ENCODE measurements around the gene HOMER3.

The HOMER3 gene

DNA sequence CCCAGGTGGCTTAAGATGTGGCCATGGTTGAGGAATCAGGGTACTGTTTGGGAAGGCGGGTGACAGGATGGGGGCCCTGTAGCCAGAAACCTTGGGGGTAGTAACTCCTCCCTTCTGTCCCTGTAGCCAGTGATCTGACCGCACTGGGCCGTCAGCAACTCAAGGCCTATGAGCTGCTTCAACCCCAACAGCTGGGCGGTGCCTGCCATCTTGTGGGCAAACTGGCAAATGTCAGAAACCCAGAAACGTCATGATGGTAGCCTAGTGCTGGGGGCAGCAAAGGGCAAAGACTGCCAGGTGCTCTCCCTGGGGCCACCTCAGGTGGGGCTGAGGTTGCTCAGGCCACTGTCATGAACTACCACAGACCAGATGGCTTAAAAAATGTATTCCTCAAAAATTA lies 25.4 kb downstream of the HOMER3 start:
- ChIA-PET CTCF (interaction anchor here (0.7 to 1.9 kb wide), 3 partner anchors 69 to 79 kb away, joined by 3 to 6 read pairs (median 3); no protein-coding TSS in a partner anchor), POLR2A (no interaction called here)
- TF ChIP-seq KLF9 (tag by site-specific recombination; IDR thresholded peaks at IDR 0.05; ENCODE audit: low read depth): no peak
- no peak for TF ChIP-seq ZNF768 (tag by site-specific recombination; IDR thresholded peaks at IDR 0.05)
- TF ChIP-seq, protein P1, sequence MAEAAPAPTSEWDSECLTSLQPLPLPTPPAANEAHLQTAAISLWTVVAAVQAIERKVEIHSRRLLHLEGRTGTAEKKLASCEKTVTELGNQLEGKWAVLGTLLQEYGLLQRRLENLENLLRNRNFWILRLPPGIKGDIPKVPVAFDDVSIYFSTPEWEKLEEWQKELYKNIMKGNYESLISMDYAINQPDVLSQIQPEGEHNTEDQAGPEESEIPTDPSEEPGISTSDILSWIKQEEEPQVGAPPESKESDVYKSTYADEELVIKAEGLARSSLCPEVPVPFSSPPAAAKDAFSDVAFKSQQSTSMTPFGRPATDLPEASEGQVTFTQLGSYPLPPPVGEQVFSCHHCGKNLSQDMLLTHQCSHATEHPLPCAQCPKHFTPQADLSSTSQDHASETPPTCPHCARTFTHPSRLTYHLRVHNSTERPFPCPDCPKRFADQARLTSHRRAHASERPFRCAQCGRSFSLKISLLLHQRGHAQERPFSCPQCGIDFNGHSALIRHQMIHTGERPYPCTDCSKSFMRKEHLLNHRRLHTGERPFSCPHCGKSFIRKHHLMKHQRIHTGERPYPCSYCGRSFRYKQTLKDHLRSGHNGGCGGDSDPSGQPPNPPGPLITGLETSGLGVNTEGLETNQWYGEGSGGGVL (tag by site-specific recombination; IDR thresholded peaks at IDR 0.05): no peak
- TF ChIP-seq ZNF433 (tag by site-specific recombination; IDR thresholded peaks at IDR 0.05; ENCODE audit: low read depth): no peak
- no peak for TF ChIP-seq ZNF548 (tag by site-specific recombination; IDR thresholded peaks at IDR 0.05)
- no peak for TF ChIP-seq ZBTB48 (tag by site-specific recombination; IDR thresholded peaks at IDR 0.05)
- no peak for TF ChIP-seq ZNF707 (tag by site-specific recombination; IDR thresholded peaks at IDR 0.05)
- no peak for TF ChIP-seq ZNF174 (tag by site-specific recombination; IDR thresholded peaks at IDR 0.05)
- no peak for TF ChIP-seq EGR2 (tag by site-specific recombination; IDR thresholded peaks at IDR 0.05; ENCODE audit: low read depth)
- peak; percentile 43 for TF ChIP-seq CTCF (tag by site-specific recombination; IDR thresholded peaks at IDR 0.05)
- TF ChIP-seq ZNF654 (tag by site-specific recombination; IDR thresholded peaks at IDR 0.05; ENCODE audit: low read depth): peak; percentile 29; the same call in 1 of the 2 replicates
- no peak for TF ChIP-seq ZBTB11 (tag by site-specific recombination; conservative IDR thresholded peaks at IDR 0.05; ENCODE audit: low read depth)
- TF ChIP-seq ZNF670 (tag by site-specific recombination; IDR thresholded peaks at IDR 0.05; ENCODE audit: low read depth): no peak
- no peak for TF ChIP-seq ZNF274 (IDR thresholded peaks at IDR 0.05; ENCODE audit: low read length)
- TF ChIP-seq ZNF274 (tag by site-specific recombination; IDR thresholded peaks at IDR 0.05; ENCODE audit: borderline replicate concordance): no peak
- no peak for TF ChIP-seq BCL11B (tag by site-specific recombination; IDR thresholded peaks at IDR 0.05; ENCODE audit: low read depth)
- TF ChIP-seq SCRT2 (tag by site-specific recombination; IDR thresholded peaks at IDR 0.05): no peak
- no peak for TF ChIP-seq ZNF202 (tag by site-specific recombination; IDR thresholded peaks at IDR 0.05; ENCODE audit: borderline replicate concordance)
- H3K4me1 ChIP-seq (ENCODE audit: control insufficient read depth, insufficient read depth, low read length): no peaks in the 10 kb centered on the region
- no peak overlapping the region for H3K27ac ChIP-seq (ENCODE audit: extremely low read depth, low read depth, low read length)
- no peaks in the 10 kb centered on the region for H3K9me3 ChIP-seq (ENCODE audit: control insufficient read depth, insufficient read depth, low read depth, low read length)
- H3K36me3 ChIP-seq (ENCODE audit: control insufficient read depth in 2 of 2, insufficient read depth in 1 of 2, low read length in 2 of 2): peaks cover 10 to 37% of the 10 kb centered on the region in 2 experiments; a peak in 2 of 3 replicates
- no peak overlapping the region for H3K4me3 ChIP-seq (ENCODE audit: low read depth, low read length)

DNA sequence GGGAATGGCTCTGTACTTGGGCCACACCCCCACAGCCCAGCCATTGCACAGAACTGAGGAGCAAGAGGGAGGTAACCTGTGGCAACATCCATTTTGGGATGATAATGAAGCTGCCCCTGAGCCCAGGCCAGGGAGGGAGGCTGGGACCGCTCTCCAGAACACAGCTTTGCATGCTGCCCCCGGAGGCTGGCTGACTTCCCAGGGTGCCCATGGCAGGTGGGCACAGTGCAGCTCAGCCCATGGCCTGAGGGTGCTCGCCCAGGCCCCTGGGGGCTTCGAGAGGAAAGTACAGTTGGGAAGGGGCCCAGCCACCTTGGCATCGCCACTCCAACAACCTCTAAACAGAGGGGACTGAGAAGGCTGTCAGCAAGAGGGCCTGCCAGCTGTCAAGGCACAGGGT lies 27.6 kb downstream of the HOMER3 start:
- ChIA-PET CTCF (interaction anchor here (0.5 to 0.9 kb wide), 2 partner anchors 63 to 73 kb away, joined by 3 to 9 read pairs; no protein-coding TSS in a partner anchor), POLR2A (no interaction called here)
- no peak overlapping the region for H3K4me3 ChIP-seq (ENCODE audit: low read depth, low read length)
- no peaks in the 10 kb centered on the region for H3K9me3 ChIP-seq (ENCODE audit: control insufficient read depth, insufficient read depth, low read depth, low read length)
- no peak overlapping the region for H3K27ac ChIP-seq (ENCODE audit: extremely low read depth, low read depth, low read length)
- H3K36me3 ChIP-seq (ENCODE audit: control insufficient read depth in 2 of 2, insufficient read depth in 1 of 2, low read length in 2 of 2): peaks cover 10 to 53% of the 10 kb centered on the region in 2 experiments; a peak in 2 of 3 replicates
- no peaks in the 10 kb centered on the region for H3K4me1 ChIP-seq (ENCODE audit: control insufficient read depth, insufficient read depth, low read length)
- TF ChIP-seq HOXC10 (CRISPR knock-in tag; IDR thresholded peaks at IDR 0.05) (no peak), ZBTB1 (tag by site-specific recombination; IDR thresholded peaks at IDR 0.05) (no peak), SALL2 (tag by site-specific recombination; IDR thresholded peaks at IDR 0.05; ENCODE audit: borderline replicate concordance) (no peak), ZNF211 (tag by site-specific recombination; IDR thresholded peaks at IDR 0.05; ENCODE audit: low read depth) (no peak), ZNF121 (tag by site-specific recombination; IDR thresholded peaks at IDR 0.05) (no peak), ZNF280C (tag by site-specific recombination; IDR thresholded peaks at IDR 0.05) (no peak), ZNF114 (tag by site-specific recombination; IDR thresholded peaks at IDR 0.05) (no peak), SCRT2 (tag by site-specific recombination; IDR thresholded peaks at IDR 0.05) (no peak), ZNF623 (tag by site-specific recombination; IDR thresholded peaks at IDR 0.05) (no peak)
- TF ChIP-seq, protein P2, sequence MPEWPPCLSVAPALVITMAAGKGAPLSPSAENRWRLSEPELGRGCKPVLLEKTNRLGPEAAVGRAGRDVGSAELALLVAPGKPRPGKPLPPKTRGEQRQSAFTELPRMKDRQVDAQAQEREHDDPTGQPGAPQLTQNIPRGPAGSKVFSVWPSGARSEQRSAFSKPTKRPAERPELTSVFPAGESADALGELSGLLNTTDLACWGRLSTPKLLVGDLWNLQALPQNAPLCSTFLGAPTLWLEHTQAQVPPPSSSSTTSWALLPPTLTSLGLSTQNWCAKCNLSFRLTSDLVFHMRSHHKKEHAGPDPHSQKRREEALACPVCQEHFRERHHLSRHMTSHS (tag by site-specific recombination; IDR thresholded peaks at IDR 0.05): no peak

All from HEK293 (cell line).